Kidney (tissue), 14 donors: ENCODE measurements around the gene ARHGEF1. TPM values are rescaled to one million over a fixed set of nuclear protein-coding genes. Genes with fewer than 3 reads are reported as not detected.

Experiments used
- DNase-seq, 5 donors: peaks; one replicate each; pipeline ENCODE4 v3.0.0-alpha.2; 2013 to 2020
- FAIRE-seq: peaks from 2 replicates; lab custom pipeline; 2012; peaks lifted over from hg19 to GRCh38; lab: Jason Lieb, UNC
- H3K27ac ChIP-seq, 2 donors: one replicate each; pipeline ENCODE4 v1.7.0; 2013; ENCODE audit warnings: low read depth in 2 of 2, low read length in 2 of 2, inconsistent platforms in 1 of 2
- H3K27me3 ChIP-seq: one replicate; pipeline ENCODE4 v1.7.1; 2013; ENCODE audit warnings: low read length, inconsistent platforms; ENCODE audit not compliant: control insufficient read depth, insufficient read depth
- H3K36me3 ChIP-seq, 3 donors: one replicate each; pipeline versions ENCODE4 v1.7.0 to v1.7.1; 2013; ENCODE audit warnings: low read length in 3 of 3, control low read depth in 1 of 3, inconsistent platforms in 1 of 3; ENCODE audit not compliant: insufficient read depth in 3 of 3, control insufficient read depth in 2 of 3
- H3K4me1 ChIP-seq, 3 donors: one replicate each; pipeline versions ENCODE4 v1.7.0 to v1.7.1; 2013; ENCODE audit warnings: low read length in 3 of 3, inconsistent platforms in 1 of 3, low read depth in 1 of 3; ENCODE audit not compliant: control insufficient read depth in 2 of 3, insufficient read depth in 2 of 3
- H3K4me3 ChIP-seq, 3 donors: one replicate each; pipeline versions ENCODE4 v1.7.0 to v1.8.1; 2013; ENCODE audit warnings: low read length in 3 of 3, control low read depth in 1 of 3, inconsistent platforms in 1 of 3
- H3K9ac ChIP-seq, 3 donors: one replicate each; pipeline versions ENCODE4 v1.7.0 to v1.7.1; 2013; ENCODE audit warnings: low read length in 3 of 3, control low read depth in 1 of 3, inconsistent platforms in 1 of 3
- H3K9me3 ChIP-seq, 3 donors: one replicate each; pipeline versions ENCODE4 v1.7.0 to v1.7.1; 2013; ENCODE audit warnings: low read length in 3 of 3, control low read depth in 1 of 3, inconsistent platforms in 1 of 3; ENCODE audit not compliant: control insufficient read depth in 2 of 3, insufficient read depth in 1 of 3
- intact Hi-C: fragments of 100-400 bp; cut with DNase I; formaldehyde crosslinking; loops from one replicate; pipeline ENCODE4 v1.11.1; 2022
- polyA plus RNA-seq: library from polyadenylated mRNA; stranded (reverse); fragments of 350-450 nt; fragmentation: Illumina TruSeq; extraction: RNeasy Lipid Tissue Mini Kit (QIAGEN cat#74804); gene quantifications from one replicate; pipeline ENCODE4 v1.2.3, GENCODE V29; 2014; ENCODE audit warnings: low read depth, low replicate concordance; ENCODE audit not compliant: insufficient read depth
- total RNA-seq: library from RNA; stranded (reverse); fragmentation: NEBNext Ultra II Directional; extraction: Animal tissue kit (Norgen Biotek cat#: 25700); gene quantifications from one replicate; pipeline ENCODE4 v1.2.1, GENCODE V29; 2021
- TF ChIP-seq, protein P1 (sequence below): IDR thresholded peaks from 3 replicates; pipeline ENCODE4 v1.5.1; 2012; ENCODE audit warnings: mild to moderate bottlenecking, moderate library complexity, borderline replicate concordance; ENCODE audit not compliant: insufficient read depth; ENCODE audit errors: extremely low read depth
- donor health status: control.
- donor health status: control.
- donor health status: control.
- donor health status: control.
- donor health status: control.
- donor health status: DM: yes; HTN: yes; CAD: no.
- donor health status: Normal renal cell carcinoma (clear cell type).

The ARHGEF1 gene
- total and polyA plus RNA-seq, 2 donors from 2014 or later: 39.0 to 139 TPM

DNA sequence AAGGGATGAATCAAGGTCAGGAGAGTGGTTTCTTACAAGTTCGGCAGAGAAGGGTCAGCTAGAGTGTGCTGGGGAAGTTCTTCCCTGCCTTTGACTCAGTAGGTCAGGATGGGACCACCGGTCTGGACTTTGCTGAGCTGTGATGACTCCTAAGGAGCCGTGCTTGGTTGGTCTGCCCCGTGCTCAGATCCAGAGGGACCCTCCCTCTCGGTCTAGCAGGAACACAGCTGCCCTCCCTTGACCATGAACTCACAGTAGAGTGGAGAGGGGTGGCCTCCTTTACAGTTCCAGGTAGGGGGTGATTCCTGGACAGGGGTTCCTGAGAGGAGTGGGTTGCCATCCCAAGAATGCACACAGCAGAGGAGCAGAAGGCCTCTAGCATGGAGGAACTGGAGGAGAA lies 18.6 kb upstream of the ARHGEF1 start:
- Histone ChIP-seq H3K4me3 (no peak overlapping the region), H3K27me3 (no peaks in the 10 kb centered on the region), H3K9me3 (no peaks in the 10 kb centered on the region), H3K4me1 (peaks cover 2 to 22% (median 11%) of the 10 kb centered on the region in 3 donors), H3K9ac (no peak overlapping the region), H3K36me3 (peaks cover 17 to 50% (median 23%) of the 10 kb centered on the region in 3 donors), H3K27ac (no peak overlapping the region)
- no peak for FAIRE-seq
- DNase-seq: peak in 1 of 5 donors; percentile 32
- intact Hi-C loops: no loop called here
- TF ChIP-seq, protein P1, sequence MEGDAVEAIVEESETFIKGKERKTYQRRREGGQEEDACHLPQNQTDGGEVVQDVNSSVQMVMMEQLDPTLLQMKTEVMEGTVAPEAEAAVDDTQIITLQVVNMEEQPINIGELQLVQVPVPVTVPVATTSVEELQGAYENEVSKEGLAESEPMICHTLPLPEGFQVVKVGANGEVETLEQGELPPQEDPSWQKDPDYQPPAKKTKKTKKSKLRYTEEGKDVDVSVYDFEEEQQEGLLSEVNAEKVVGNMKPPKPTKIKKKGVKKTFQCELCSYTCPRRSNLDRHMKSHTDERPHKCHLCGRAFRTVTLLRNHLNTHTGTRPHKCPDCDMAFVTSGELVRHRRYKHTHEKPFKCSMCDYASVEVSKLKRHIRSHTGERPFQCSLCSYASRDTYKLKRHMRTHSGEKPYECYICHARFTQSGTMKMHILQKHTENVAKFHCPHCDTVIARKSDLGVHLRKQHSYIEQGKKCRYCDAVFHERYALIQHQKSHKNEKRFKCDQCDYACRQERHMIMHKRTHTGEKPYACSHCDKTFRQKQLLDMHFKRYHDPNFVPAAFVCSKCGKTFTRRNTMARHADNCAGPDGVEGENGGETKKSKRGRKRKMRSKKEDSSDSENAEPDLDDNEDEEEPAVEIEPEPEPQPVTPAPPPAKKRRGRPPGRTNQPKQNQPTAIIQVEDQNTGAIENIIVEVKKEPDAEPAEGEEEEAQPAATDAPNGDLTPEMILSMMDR: no peak

GRCh38 chr19:41866284-41866683 lies 16.7 kb upstream of the ARHGEF1 start:
- no peak overlapping the region for H3K9ac ChIP-seq
- peak in 1 of 5 donors; percentile 17 for DNase-seq
- no peaks in the 10 kb centered on the region for H3K27me3 ChIP-seq
- peaks cover 13 to 57% (median 29%) of the 10 kb centered on the region in 3 donors for H3K36me3 ChIP-seq
- no peak overlapping the region for H3K27ac ChIP-seq
- no peak for FAIRE-seq
- H3K4me3 ChIP-seq: no peak overlapping the region
- peaks cover under 1 to 17% (median 4%) of the 10 kb centered on the region in 3 donors for H3K4me1 ChIP-seq
- intact Hi-C loops: no loop called here
- TF ChIP-seq, protein P1: no peak
- no peaks in the 10 kb centered on the region for H3K9me3 ChIP-seq

GRCh38 chr19:41868120-41868988 lies 14.6 kb upstream of the ARHGEF1 start:
- TF ChIP-seq, protein P1: no peak
- Histone ChIP-seq H3K9ac (no peak overlapping the region), H3K4me3 (no peak overlapping the region), H3K4me1 (peaks cover 0 to 4% (median 0%) of the 10 kb centered on the region in 3 donors), H3K9me3 (no peaks in the 10 kb centered on the region), H3K27ac (no peak overlapping the region), H3K36me3 (peaks cover 10 to 50% (median 21%) of the 10 kb centered on the region in 3 donors), H3K27me3 (no peaks in the 10 kb centered on the region)
- intact Hi-C loops: no loop called here
- FAIRE-seq (no peak), DNase-seq (peak in 1 of 5 donors; percentile 28)
